GM23338 (cell line): ENCODE data around the gene CERS2. TPM values are rescaled to one million over a fixed set of nuclear protein-coding genes. Genes with fewer than 3 reads are reported as not detected.

ENCODE experiments used
- ATAC-seq: fragments of 200-7000 bp; cut with Tn5 transposase; 3 replicates; pipeline ENCODE4 v1.9.1; 2020
- DNase-seq: peaks from one replicate; pipeline ENCODE4 v3.0.0-alpha.2; 2015; ENCODE audit warnings: low spot score
- H2AFZ ChIP-seq: fragments of 200-600 bp; sonication (generic); 2 replicates; pipeline ENCODE4 v1.8.0; 2016; ENCODE audit warnings: antibody characterized with exemption, mild to moderate bottlenecking, moderate library complexity
- H3F3A ChIP-seq: fragments of 200-600 bp; sonication (generic); replicated peaks from 2 replicates; pipeline ENCODE4 v1.8.0; 2017; ENCODE audit warnings: antibody characterized with exemption, mixed run types, low read depth
- H3K27ac ChIP-seq: fragments of 200-600 bp; sonication (generic); 2 replicates; pipeline ENCODE4 v1.6.1; 2016; ENCODE audit warnings: low read depth
- H3K27me3 ChIP-seq: fragments of 200-600 bp; sonication (generic); 2 replicates; pipeline ENCODE4 v1.8.0; 2016; ENCODE audit warnings: mild to moderate bottlenecking, mixed run types, moderate library complexity; ENCODE audit not compliant: insufficient read depth
- H3K36me3 ChIP-seq: fragments of 200-600 bp; sonication (generic); 2 replicates; pipeline ENCODE4 v1.8.0; 2016; ENCODE audit warnings: mild to moderate bottlenecking; ENCODE audit not compliant: insufficient read depth
- H3K4me1 ChIP-seq: fragments of 200-600 bp; sonication (generic); 2 replicates; pipeline ENCODE4 v1.8.0; 2016; ENCODE audit warnings: mild to moderate bottlenecking, moderate library complexity; ENCODE audit not compliant: insufficient read depth
- H3K4me2 ChIP-seq: fragments of 200-600 bp; sonication (generic); 2 replicates; pipeline ENCODE4 v1.7.1; 2017; ENCODE audit warnings: mixed run types
- H3K4me3 ChIP-seq: fragments of 200-600 bp; sonication (generic); 2 replicates; pipeline ENCODE4 v1.6.1; 2016; ENCODE audit warnings: mixed run types
- H3K79me2 ChIP-seq: fragments of 200-600 bp; sonication (generic); replicated peaks from 2 replicates; pipeline ENCODE4 v1.8.0; 2017; ENCODE audit warnings: mild to moderate bottlenecking; ENCODE audit not compliant: insufficient read depth
- H3K9me2 ChIP-seq: fragments of 200-600 bp; sonication (generic); 2 replicates; pipeline ENCODE4 v1.8.0; 2017; ENCODE audit not compliant: insufficient read depth
- H4K20me1 ChIP-seq: fragments of 200-600 bp; sonication (generic); replicated peaks from 2 replicates; pipeline ENCODE4 v1.8.0; 2017; ENCODE audit warnings: mild to moderate bottlenecking; ENCODE audit not compliant: insufficient read depth
- H3K27ac Mint-ChIP-seq: 2 replicates; pipeline ENCODE4 v1.8.0; 2020; ENCODE audit warnings: inconsistent platforms, mild to moderate bottlenecking, moderate library complexity, mixed read lengths
- H3K27me3 Mint-ChIP-seq: 3 replicates; pipeline ENCODE4 v1.8.0; 2022; ENCODE audit warnings: low read depth, mild to moderate bottlenecking, moderate library complexity, mixed read lengths, inconsistent platforms; ENCODE audit not compliant: insufficient read depth, poor library complexity
- H3K36me3 Mint-ChIP-seq: 3 replicates; pipeline ENCODE4 v1.8.0; 2021; ENCODE audit warnings: low read depth, mild to moderate bottlenecking, inconsistent platforms, moderate library complexity, mixed read lengths
- H3K4me1 Mint-ChIP-seq: 3 replicates; pipeline ENCODE4 v1.8.0; 2020; ENCODE audit warnings: mild to moderate bottlenecking, inconsistent platforms, mixed read lengths
- H3K4me3 Mint-ChIP-seq: 3 replicates; pipeline ENCODE4 v1.8.0; 2021; ENCODE audit warnings: moderate library complexity, mild to moderate bottlenecking, inconsistent platforms, mixed read lengths
- H3K9me3 Mint-ChIP-seq: 3 replicates; pipeline ENCODE4 v1.8.0; 2020; ENCODE audit warnings: moderate library complexity, mild to moderate bottlenecking, inconsistent platforms, mixed read lengths
- CREB1 ChIP-seq: fragments of 250-450 bp; sonication (Bioruptor Pico); IDR thresholded peaks from 2 replicates; pipeline ENCODE4 v1.5.0; 2020; ENCODE audit warnings: low read depth, mild to moderate bottlenecking, moderate library complexity
- CTCF ChIP-seq, 2 experiments: fragments of 200-600 bp in 1 of 2; sonication (generic) in 1 of 2; conservative IDR thresholded peaks; 2 replicates each; pipeline versions ENCODE4 v1.5.1 to v1.6.1; 2016 to 2017; ENCODE audit warnings: antibody characterized with exemption in 2 of 2, low read depth in 2 of 2, mild to moderate bottlenecking in 2 of 2, moderate library complexity in 1 of 2
- ETS1 ChIP-seq: IDR thresholded peaks from 2 replicates; pipeline ENCODE4 v1.6.1; 2016; ENCODE audit warnings: antibody characterized with exemption
- EZH2 ChIP-seq: fragments of 200-600 bp; sonication (generic); IDR thresholded peaks from one replicate; pipeline ENCODE4 v1.8.0; 2017; ENCODE audit warnings: antibody characterized with exemption, mild to moderate bottlenecking, low read depth; ENCODE audit not compliant: unreplicated experiment
- EZH2phosphoT487 ChIP-seq: fragments of 200-600 bp; sonication (generic); IDR thresholded peaks from one replicate; pipeline ENCODE4 v1.8.1; 2018; ENCODE audit warnings: antibody characterized with exemption; ENCODE audit not compliant: unreplicated experiment
- JUNB ChIP-seq: IDR thresholded peaks from one replicate; pipeline ENCODE4 v1.6.1; 2016; ENCODE audit warnings: antibody characterized with exemption; ENCODE audit not compliant: unreplicated experiment
- NANOG ChIP-seq: IDR thresholded peaks from 2 replicates; pipeline ENCODE4 v1.6.1; 2016; ENCODE audit warnings: antibody characterized with exemption, borderline replicate concordance
- POLR2AphosphoS5 ChIP-seq: IDR thresholded peaks from 2 replicates; pipeline ENCODE4 v1.6.1; 2016; ENCODE audit warnings: antibody characterized with exemption, low read depth
- REST ChIP-seq: IDR thresholded peaks from one replicate; pipeline ENCODE4 v1.6.1; 2018; ENCODE audit warnings: antibody characterized with exemption; ENCODE audit not compliant: unreplicated experiment
- STAT1 ChIP-seq: IDR thresholded peaks from one replicate; pipeline ENCODE4 v1.6.1; 2016; ENCODE audit warnings: antibody characterized with exemption; ENCODE audit not compliant: unreplicated experiment
- ZNF114 ChIP-seq: fragments of 250-450 bp; sonication (Bioruptor Pico); IDR thresholded peaks from 2 replicates; pipeline ENCODE4 v1.5.0; 2020; ENCODE audit warnings: mild to moderate bottlenecking, moderate library complexity
- ZNF331 ChIP-seq: fragments of 250-450 bp; sonication (Bioruptor Pico); IDR thresholded peaks from 2 replicates; pipeline ENCODE4 v1.5.0; 2020; ENCODE audit warnings: low read depth, mild to moderate bottlenecking, moderate library complexity
- ZNF462 ChIP-seq: fragments of 250-450 bp; sonication (Bioruptor Pico); IDR thresholded peaks from 2 replicates; pipeline ENCODE4 v1.5.0; 2020; ENCODE audit warnings: mild to moderate bottlenecking, moderate library complexity
- polyA plus RNA-seq: library from polyadenylated mRNA; unstranded; fragments of >200 nt; fragmentation: Nextera tagmentation; extraction: Ambion mirVana; gene quantifications from 2 replicates; pipeline ENCODE4 v1.2.1, GENCODE V29; 2016
- total RNA-seq: library from RNA; depleted of rRNA; stranded (reverse); fragments of >200 nt; shearing (Covaris generic); gene quantifications from 2 replicates; pipeline ENCODE4 v1.2.3, GENCODE V29; 2014

The CERS2 gene
- total and polyA plus RNA-seq, 2 experiments from 2014 or later: 83.3 to 120 TPM

GRCh38 chr1:150926097-150926741 is 48.4 kb downstream of the CERS2 start, which contains the start of gene SETDB1:
Gene SETDB1, plus strand, starts transcription at chr1:150926363. Its CDS starts 1,352 bp downstream, at chr1:150927715.
- H3K4me3 Mint-ChIP-seq: peak within 1 kb of the TSS; percentile 95
- peaks cover 22% of the 10 kb centered on the region for H3K79me2 ChIP-seq
- DNase-seq: peak; percentile 100
- H3K27ac Mint-ChIP-seq: peak within 1 kb of the TSS; percentile 99
- H4K20me1 ChIP-seq: no peaks in the 10 kb centered on the region
- H3K9me2 ChIP-seq: no peaks in the 10 kb centered on the region
- peak within 1 kb of the TSS; percentile 99 for H3K27ac ChIP-seq
- H3K4me3 ChIP-seq: peak within 1 kb of the TSS; percentile 76
- peaks cover 10% of the 10 kb centered on the region; the same call in 1 of the 2 replicates for H3K4me1 ChIP-seq
- TF ChIP-seq REST (no peak), STAT1 (no peak), POLR2AphosphoS5 (peak; percentile 78), ZNF114 (CRISPR knock-in tag) (no peak), ZNF462 (CRISPR knock-in tag) (no peak), ETS1 (peak; percentile 81; the same call in 1 of the 2 replicates), ZNF331 (no peak), CREB1 (CRISPR knock-in tag) (peak; percentile 58), EZH2 (no peak), EZH2phosphoT487 (no peak), JUNB (no peak), CTCF (conservative IDR thresholded peaks at IDR 0.05; ENCODE audit: low read depth in 2 of 2) (peak in 1 of 2 experiments; percentile 21; a peak in 1 of 4 replicates), NANOG (peak; percentile 4; the same call in 1 of the 2 replicates)
- H3K4me1 Mint-ChIP-seq: peaks cover 10% of the 10 kb centered on the region
- H3K36me3 ChIP-seq: peaks cover 39% of the 10 kb centered on the region
- peak within 1 kb of the TSS; percentile 54 for H2AFZ ChIP-seq
- ATAC-seq: peak; percentile 94
- H3K4me2 ChIP-seq: peak within 1 kb of the TSS; percentile 96
- H3K27me3 Mint-ChIP-seq: peaks cover 5% of the 10 kb centered on the region
- H3F3A ChIP-seq: peaks cover 7% of the 10 kb centered on the region; the same call in 1 of the 2 replicates
- H3K36me3 Mint-ChIP-seq: peaks cover 47% of the 10 kb centered on the region
- no peaks in the 10 kb centered on the region for H3K27me3 ChIP-seq
- no peaks in the 10 kb centered on the region for H3K9me3 Mint-ChIP-seq
